ENCODE data around the gene RAD51B.

- TF ChIP-seq CTCF (IDR thresholded peaks at IDR 0.05; ENCODE audit: insufficient read depth, low read length) (no peak), POLR2AphosphoS5 (IDR thresholded peaks at IDR 0.05; ENCODE audit: low read depth) (no peak), REST (IDR thresholded peaks at IDR 0.05; ENCODE audit: insufficient replicate concordance, low read depth) (no peak)
These were observed 587.7 kb downstream of the RAD51B start for GRCh38 chr14:68407285-68407684.

All from HL-60 (cell line).